NCI-H774 (cell line): ENCODE measurements around the gene TMEM225B.
"Not testable (repeated sequence)": the region's sequence is repeated elsewhere in the genome, so short reads cannot be mapped to it uniquely, and the experiment has no call there.

Source experiments
- DNase-seq: peaks from one replicate; lab custom pipeline; 2025; lab: John Stamatoyannopoulos, UW

Gene TMEM225B

GRCh38 chr7:99623702-99624447 lies 25.8 kb downstream of the TMEM225B start:
- no peak for DNase-seq

DNA sequence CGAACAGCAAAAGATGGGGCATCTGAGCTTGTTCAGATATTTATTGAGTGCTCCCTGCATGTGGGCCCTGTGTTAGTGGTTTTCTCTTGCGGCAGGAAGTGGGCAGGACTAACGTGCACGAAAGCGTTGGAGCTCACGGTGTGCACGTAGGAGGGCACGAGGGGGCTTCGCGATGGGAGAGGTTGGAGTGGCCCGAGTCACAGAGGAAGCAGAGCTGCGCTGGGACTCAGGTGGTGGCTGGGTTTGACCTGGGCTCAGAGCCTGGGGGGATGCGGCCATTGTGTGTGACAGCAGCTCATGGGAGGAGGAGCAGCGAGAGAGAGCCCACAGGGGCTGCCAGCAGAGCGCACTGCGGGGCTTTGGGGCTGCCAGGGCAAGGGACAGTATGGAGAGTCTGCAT lies 26.4 kb downstream of the TMEM225B start:
- no peak for DNase-seq

- DNase-seq: no peak
Measured at GRCh38 chr7:99625321-99625720, 27.3 kb downstream of the TMEM225B start.

DNA sequence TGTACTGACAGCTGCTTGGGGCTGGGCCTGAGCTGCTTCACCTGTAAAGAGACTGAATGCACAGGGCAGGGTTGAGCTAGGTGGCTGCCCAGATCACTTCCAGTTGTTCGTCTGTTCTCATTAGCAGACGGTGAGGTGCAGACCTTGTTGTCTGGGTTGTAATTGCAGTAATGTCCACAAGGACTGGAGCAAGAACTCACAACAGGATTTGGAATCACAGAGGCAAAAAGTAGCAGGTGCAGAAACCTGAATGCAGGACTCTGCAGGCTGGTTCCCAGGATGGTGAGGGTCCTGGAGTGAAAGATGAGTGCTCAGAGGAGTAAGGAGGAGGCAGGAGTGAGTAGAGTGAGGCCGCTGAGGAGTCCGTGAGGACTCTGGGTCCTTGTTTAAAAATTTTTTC lies 27.9 kb downstream of the TMEM225B start:
- no peak for DNase-seq

DNA sequence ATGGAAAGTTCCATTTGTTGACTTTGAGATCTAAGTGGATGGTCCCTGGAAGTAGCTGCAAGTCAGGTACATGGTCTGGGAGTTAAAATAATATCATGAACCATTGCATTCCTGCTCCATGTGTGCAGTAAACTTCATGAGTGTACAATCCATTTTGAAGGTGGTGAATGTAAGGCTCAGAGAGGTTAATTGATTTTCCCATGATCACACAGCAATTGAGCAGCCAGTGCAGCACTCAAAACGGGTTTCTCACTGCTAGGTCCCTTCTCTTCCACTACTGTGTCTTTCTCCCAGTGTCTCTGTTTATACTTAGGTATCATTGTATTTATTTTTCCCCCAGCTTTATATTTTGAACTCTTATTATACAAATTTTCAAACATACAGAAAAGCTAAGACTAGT lies 28.6 kb downstream of the TMEM225B start:
- no peak for DNase-seq

DNA sequence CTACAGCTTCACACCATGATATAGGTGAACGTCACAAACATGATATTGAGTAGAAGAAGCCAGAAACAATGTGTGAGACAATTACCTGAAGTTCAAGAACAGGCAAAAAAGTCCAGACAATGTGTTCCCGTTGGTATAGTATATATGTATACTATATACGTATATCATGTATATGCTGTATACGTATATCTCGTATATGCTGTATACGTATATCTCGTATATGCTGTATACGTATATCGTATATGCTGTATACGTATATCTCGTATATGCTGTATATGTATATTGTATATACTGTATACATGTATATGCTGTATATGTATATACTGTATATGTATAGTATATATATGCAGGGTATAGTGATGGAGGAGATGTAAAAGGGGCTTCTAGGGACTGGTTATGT lies 29.4 kb downstream of the TMEM225B start:
- DNase-seq: no peak

GRCh38 chr7:99628471-99629465 lies 30.7 kb downstream of the TMEM225B start:
- no peak for DNase-seq

GRCh38 chr7:99629643-99630042 lies 31.6 kb downstream of the TMEM225B start:
- no peak for DNase-seq

DNA sequence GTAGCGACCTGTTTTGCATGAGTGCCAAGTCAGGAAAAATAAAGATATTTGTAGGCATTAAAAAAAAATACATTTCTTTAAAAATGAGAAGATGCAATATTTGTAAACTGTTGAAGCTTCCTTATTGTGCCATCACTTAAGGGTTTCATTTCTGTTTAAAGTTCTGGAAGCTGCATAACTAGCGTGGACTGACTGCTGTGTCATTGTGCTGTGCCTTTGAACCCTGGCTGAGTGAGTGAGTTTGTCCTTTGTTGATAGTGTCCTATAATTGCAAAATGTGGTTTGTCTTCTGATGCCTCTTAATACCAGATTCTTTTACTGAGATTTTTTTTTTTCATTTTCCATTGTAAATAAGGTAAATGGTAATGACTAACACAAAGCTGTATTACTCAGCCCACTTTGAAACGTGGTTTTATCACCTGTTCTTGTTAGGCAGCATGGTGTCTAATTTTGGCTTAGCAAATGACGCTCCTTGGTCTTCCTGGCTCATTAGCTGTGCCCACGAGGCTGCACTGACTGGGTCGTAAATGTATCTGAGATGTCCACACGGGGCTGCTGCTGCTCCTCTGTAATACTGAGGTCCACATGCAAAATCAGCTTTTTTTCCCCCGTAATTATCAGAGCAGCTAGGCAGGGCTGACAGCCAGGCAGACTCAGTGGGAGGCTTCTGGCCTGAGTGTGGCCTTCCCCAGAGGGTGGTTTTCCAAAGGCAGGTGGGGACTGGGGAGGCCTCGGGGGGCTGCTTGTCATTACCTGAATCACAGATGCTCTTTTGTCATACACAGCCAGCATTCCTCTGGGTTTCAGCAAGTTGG lies 33.4 kb downstream of the TMEM225B start:
- no peak for DNase-seq

DNA sequence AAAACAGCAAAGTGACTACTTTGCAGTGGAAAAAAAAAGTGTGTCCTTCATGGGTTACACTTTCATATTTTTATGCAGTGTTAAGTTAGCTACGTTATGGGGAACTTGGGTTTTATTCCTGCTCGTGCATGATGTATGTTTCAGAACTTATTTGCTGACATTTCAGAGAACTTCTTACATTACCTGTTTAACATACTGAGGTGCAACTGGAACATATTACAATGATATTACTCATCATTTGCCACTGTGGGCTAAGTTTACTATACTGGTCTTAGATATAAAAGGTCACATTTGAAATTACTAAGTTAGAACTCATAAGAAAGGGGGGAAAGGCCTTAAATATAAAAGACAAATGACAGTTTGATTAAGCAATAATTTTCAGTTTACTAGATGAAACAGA lies 39.3 kb downstream of the TMEM225B start:
- DNase-seq: not testable (repeated sequence)

DNA sequence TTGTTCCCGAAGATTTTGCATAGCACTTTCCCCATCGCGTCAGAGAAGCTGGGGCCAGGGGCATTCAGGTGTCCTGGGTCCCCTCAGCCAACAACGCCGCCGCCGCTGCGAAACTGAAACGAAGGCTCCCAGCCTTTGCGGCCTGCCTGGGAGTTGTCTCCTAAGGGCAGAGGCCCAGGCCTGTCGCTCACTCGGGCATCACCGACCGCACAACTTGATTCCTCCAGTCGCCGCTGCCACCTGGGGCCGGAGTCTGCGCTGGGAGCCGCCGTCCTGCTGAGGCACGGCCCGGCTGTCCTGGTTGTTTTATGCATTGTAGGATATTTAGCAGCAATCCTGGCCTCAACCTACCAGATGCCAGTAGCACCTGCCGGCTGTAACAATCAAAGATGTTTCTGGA lies 40.7 kb downstream of the TMEM225B start:
- no peak for DNase-seq

DNA sequence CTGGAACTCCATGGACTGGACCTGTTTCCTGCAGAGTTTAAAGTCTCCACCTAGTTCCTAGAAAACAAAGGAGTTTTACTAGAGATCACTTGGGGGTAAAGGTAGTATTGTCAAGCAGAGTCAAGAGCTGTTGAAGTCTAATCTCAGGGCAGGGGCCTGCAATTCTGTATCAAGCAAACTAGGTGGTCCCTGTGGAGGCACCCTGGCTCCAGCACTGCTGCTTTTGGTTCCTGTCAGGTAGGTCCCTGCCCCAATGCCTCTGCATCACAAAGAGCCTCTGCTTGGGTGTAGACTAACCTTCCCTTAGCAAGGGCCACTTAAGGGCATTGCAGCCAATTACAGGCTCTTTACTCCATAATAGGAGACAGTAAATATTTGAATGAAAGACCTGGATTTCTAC lies 41.2 kb downstream of the TMEM225B start:
- no peak for DNase-seq

DNA sequence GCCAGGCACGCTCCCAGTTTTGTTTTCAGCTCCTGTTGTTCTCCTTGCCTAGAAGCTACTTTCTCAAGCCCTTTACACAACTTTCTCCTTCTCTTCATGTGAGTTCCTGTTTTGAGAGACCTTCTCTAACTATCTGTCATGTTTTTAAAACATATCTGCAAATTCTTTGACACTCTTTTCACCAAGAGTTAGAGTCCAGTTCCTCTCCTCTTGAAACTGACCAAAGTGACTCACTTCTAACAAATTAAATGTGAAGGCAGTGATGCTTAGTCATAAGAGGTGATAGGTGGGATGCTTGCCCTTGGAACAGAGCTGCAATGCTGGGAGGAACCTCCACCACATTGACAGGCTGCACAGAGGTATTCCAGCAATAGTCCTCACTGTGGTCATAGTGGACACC lies 44.0 kb downstream of the TMEM225B start:
- DNase-seq: no peak

- DNase-seq: no peak
Measured at GRCh38 chr7:99643464-99643863, 45.4 kb downstream of the TMEM225B start.

DNA sequence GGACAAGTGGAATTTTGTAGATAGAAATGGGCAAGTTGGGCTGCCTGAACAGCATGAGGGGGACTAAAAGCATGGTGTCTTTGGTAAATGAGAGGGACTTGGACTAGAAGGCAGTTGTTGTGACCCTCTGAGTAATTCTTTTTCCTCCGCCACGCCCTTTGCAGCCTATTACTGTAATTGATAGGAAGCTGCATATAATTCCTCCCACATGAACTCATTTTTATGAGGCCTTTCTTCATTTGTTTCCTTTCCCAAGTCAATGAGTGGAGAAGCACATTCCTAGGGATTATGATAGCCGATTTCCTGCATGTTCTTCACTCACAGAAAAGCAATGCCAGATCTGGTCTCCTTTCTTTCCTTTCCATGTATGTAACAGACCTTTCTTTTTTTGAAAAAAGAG lies 46.4 kb downstream of the TMEM225B start:
- DNase-seq: no peak

- DNase-seq: no peak
Measured at GRCh38 chr7:99645590-99645989, 47.5 kb downstream of the TMEM225B start.

DNA sequence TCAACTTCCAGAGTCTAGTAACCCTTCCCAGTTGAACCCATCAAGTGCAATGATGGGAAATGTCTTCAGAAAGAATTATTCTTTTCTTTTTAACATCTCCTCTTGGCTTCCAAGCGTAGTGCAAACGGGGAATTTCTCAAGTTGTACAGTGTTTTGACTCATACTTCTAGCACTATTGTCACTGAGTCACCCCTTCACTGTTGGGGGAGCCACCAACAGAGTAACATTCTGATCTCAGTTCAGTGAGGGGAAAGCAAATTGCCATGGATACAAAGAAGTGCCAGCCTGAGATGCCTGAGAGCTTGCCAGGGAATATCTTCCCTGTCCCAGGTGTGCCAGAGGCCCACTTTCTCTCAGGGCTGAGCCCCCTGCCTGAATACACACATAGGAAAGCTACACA lies 50.8 kb downstream of the TMEM225B start:
- DNase-seq: no peak

- DNase-seq: no peak
Measured at GRCh38 chr7:99651290-99651689, 53.2 kb downstream of the TMEM225B start.

DNA sequence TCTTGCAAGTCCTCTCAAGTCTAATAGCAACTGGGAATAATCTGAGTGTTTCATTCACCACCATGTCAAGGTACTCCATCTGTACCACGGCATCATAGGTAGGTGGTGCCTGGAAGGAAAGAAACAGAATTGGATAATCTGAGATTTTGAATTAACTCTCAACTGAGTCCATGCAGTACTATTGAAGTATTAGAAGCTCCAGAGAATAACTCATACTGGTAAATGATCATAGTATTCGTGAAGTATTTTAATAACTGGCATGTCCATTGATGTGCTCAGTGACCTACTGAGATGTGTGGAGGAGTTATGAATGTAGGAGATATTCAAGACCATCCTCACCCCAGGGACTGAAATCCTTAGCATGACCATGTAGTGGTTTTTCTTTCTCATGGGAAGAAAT lies 54.6 kb downstream of the TMEM225B start:
- no peak for DNase-seq

- DNase-seq: not testable (repeated sequence)
Measured at GRCh38 chr7:99653269-99653668, 55.2 kb downstream of the TMEM225B start.

DNA sequence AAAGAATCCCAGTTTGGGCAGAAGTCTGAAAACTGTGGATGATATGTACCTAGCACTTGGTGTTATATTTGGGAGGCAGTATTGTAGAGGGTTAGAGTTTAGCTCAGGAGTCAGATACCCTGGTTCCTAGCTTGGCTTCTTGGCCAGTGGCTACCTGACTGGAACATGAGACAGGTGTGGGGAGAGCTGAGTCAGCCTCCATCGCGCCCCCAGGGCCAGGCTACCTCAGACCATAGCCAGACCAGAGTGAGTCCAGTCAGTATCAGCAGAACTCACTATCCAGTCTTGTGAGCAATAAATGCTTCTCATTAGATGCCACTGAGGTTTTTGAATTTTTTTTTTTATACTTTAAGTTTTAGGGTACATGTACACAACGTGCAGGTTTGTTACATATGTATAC lies 55.7 kb downstream of the TMEM225B start:
- no peak for DNase-seq

DNA sequence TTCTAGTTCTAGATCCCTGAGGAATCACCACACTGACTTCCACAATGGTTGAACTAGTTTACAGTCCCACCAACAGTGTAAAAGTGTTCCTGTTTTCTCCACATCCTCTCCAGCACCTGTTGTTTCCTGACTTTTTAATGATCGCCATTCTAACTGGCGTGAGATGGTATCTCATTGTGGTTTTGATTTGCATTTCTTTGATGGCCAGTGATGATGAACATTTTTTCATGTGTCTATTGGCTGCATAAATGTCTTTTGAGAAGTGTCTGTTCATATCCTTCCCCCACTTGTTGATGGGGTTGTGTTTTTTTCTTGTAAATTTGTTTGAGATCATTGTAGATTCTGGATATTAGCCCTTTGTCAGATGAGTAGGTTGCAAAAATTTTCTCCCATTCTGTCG lies 56.6 kb downstream of the TMEM225B start:
- not testable (repeated sequence) for DNase-seq
